Measurements from ENCODE around the gene DDX39B. TPM values are rescaled to one million over a fixed set of nuclear protein-coding genes. Genes with fewer than 3 reads are reported as not detected.

The DDX39B gene
- total RNA-seq, 2 donors from 2014 or later = 213 to 422 TPM

DNA sequence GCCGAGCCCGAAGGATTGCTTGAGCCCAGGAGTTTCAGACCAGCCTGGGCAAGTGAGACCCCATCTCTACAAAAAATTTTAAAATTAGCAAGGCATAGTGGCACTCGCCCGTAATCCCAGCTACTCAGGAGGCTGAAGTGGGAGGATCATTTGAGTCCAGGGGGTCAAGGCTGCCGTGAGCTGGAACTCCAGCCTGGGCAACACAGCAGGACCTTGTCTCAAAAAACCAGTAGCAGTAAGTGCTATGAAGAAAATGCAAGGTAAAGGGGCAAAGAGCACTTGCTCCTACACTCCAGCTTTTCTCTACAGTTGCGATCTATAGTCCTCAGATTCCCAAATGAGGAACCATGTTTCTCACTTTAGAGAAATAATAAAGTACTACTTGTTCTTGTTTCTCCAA, 1.8 kb upstream of the DDX39B start:
- no peaks in the 10 kb centered on the region for H3K9me3 ChIP-seq
- no peak overlapping the region for H3K4me3 ChIP-seq
- H3K9ac ChIP-seq (ENCODE audit: low read depth in 2 of 2, low read length in 2 of 2) = no peak overlapping the region
- H3K27ac ChIP-seq = no peak overlapping the region
- intact Hi-C loops (cut with DNase I) = loop anchor here (10.0 kb wide), 1 partner anchor 49 kb away; the partner anchor contains the start of gene MICB
- DNase-seq = no peak
- no peaks in the 10 kb centered on the region for H3K27me3 ChIP-seq
- H3K4me1 ChIP-seq = peaks cover 18% of the 10 kb centered on the region
- TF ChIP-seq CTCF (IDR thresholded peaks at IDR 0.05) = no peak
- H3K36me3 ChIP-seq = peaks cover 4% of the 10 kb centered on the region

DNA sequence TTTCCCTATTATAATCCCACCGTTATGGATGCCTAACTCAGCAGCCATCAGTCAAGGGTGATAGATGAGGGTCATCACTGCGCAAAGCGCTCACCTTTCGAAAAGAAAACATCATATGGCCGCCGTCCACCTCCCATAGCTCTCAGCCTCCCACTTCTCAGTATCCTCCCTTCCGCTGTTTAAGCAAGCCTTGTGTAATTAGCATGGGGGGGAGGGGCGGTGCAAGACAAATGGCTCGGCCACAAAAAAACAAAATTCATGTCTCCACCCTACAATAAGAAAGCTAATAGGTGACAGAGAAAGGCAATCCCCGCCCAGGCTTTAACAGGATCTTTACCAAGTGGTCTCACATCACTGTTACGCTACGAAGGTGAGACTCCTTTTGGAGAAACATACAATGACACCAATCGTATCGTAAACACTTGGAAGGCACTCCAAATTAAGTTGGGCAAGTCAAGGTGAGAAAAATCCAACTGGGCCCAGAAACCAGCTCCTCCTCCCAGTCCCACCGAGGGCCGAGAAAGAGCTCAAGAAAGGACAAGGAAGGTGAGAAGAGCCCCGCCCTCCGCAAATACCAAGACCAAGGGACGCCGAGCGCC, 645 bp downstream of the DDX39B start:
- Histone ChIP-seq H3K27ac (peak overlapping the region; percentile 95), H3K36me3 (peaks cover 12% of the 10 kb centered on the region), H3K9ac (ENCODE audit: low read depth in 2 of 2, low read length in 2 of 2) (peak overlapping the region; percentile 72 to 85), H3K4me3 (peak overlapping the region; percentile 72), H3K4me1 (peaks cover 11% of the 10 kb centered on the region), H3K27me3 (no peaks in the 10 kb centered on the region), H3K9me3 (no peaks in the 10 kb centered on the region)
- DNase-seq = peak; percentile 73
- TF ChIP-seq CTCF (IDR thresholded peaks at IDR 0.05) = no peak
- intact Hi-C loops (cut with DNase I) = loop anchor here (10.0 kb wide), 1 partner anchor 46 kb away; the partner anchor contains the start of gene MICB

- intact Hi-C loops (cut with DNase I) = loop anchor here (10.0 kb wide), 1 partner anchor 46 kb away; the partner anchor contains the start of gene MICB
- Histone ChIP-seq H3K27ac (peak overlapping the region; percentile 95), H3K27me3 (no peaks in the 10 kb centered on the region), H3K4me1 (peaks cover 11% of the 10 kb centered on the region), H3K4me3 (peak overlapping the region; percentile 72), H3K9ac (ENCODE audit: low read depth in 2 of 2, low read length in 2 of 2) (peak overlapping the region; percentile 72 to 85), H3K36me3 (peaks cover 17% of the 10 kb centered on the region), H3K9me3 (no peaks in the 10 kb centered on the region)
- DNase-seq = no peak
- no peak for TF ChIP-seq CTCF (IDR thresholded peaks at IDR 0.05)
Observed at GRCh38 chr6:31540640-31541039, 1.2 kb downstream of the DDX39B start.

DNA sequence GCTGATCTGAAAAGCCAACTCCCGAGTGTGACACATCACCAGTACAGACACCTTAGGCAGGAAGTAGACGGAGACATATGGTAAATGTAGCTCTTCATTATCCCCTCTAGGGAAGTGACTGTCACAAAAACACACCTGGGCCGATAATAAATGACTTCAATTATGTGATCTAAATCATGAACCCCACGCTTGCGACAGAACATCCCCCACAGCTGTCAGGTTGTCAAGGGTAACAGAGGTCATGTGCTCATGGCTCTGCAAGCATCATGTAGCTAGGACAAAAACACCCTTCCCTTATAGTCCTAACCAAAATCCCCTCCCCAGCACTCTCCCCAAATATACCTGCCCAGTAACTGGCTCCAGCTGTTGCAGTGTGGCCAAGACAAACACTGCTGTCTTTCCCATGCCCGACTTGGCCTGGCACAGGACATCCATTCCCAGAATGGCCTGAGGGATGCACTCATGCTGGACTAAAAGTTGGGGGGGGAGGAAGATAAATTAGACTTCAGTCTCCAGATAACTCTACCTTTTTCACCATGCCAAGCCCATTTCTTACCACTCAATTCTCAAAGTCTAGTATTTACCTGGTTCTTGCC, 2.9 kb downstream of the DDX39B start:
- Histone ChIP-seq H3K9me3 (no peaks in the 10 kb centered on the region), H3K9ac (ENCODE audit: low read depth in 2 of 2, low read length in 2 of 2) (peak overlapping the region in 1 of 2 donors; percentile 1), H3K27ac (no peak overlapping the region), H3K27me3 (no peaks in the 10 kb centered on the region), H3K4me3 (no peak overlapping the region), H3K36me3 (peaks cover 34% of the 10 kb centered on the region), H3K4me1 (peaks cover 11% of the 10 kb centered on the region)
- no peak for DNase-seq
- TF ChIP-seq CTCF (IDR thresholded peaks at IDR 0.05) = no peak
- intact Hi-C loops (cut with DNase I) = no loop called here

DNA sequence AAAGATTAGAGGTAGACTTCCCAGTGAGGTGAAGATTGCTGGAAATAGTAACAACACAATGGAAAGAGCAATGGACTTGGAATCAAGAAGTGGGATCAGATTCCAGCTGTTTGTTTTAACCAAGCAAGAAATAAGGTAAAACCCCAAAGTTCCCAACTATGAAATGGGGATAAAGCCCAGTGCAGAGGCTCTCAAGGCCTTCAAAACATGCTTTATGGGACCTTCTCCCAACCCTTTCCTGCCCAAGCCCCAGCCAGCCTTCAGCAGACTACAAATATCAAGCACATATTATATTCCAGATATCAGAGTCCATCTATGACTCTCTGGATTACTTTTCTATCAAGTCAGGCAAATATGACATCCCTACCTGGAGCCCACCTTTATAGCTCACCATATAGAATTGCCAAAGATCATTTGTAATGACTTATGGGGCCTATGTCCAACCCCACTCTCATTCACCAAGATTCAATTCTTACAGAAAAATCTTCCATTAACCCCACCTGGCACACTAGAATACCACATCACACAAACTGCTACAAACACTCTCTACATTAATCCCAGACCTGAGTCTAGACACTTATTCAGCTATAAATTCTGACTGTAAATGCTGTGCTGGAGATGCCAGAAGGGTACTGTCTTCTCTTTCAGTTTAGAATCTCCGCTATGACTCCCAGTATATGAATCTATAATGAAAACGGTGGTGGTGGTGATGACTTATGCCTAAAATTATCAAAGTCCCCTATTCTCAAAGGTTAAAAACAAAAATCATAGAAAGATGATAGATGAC, 6.1 kb downstream of the DDX39B start:
- intact Hi-C loops (cut with DNase I) = no loop called here
- Histone ChIP-seq H3K27me3 (no peaks in the 10 kb centered on the region), H3K36me3 (peaks cover 48% of the 10 kb centered on the region), H3K4me3 (no peak overlapping the region), H3K4me1 (peaks cover 11% of the 10 kb centered on the region), H3K9ac (ENCODE audit: low read depth in 2 of 2, low read length in 2 of 2) (no peak overlapping the region), H3K9me3 (no peaks in the 10 kb centered on the region), H3K27ac (no peak overlapping the region)
- TF ChIP-seq CTCF (IDR thresholded peaks at IDR 0.05) = no peak
- DNase-seq = no peak
